Activated CD4-positive, alpha-beta memory T cell treated with anti-CD3 and anti-CD28 coated beads, Interleukin-2, amount 10 ng/mL, durations not matched to agents 7 days and 5 days (primary cell): Measurements from ENCODE around the gene AVP. TPM values are rescaled to one million over a fixed set of nuclear protein-coding genes. Genes with fewer than 3 reads are reported as not detected.
"Not testable (repeated sequence)": the region's sequence is repeated elsewhere in the genome, so short reads cannot be mapped to it uniquely, and the experiment has no call there.

Experiments
- CTCF ChIA-PET: fragments of 350-600 bp; sonication (Branson Sonifier 250); formaldehyde crosslinking; loops from one replicate; lab custom pipeline; 2021; ENCODE audit warnings: antibody characterized with exemption, inconsistent platforms; lab: Charles Lee
- POLR2A ChIA-PET: fragments of 350-600 bp; sonication (Branson Sonifier 250); formaldehyde crosslinking; loops from one replicate; lab custom pipeline; 2021; ENCODE audit warnings: antibody characterized with exemption; lab: Charles Lee
- DNase-seq: peaks from one replicate; pipeline ENCODE4 v3.0.0-alpha.2; 2020
- H3K27ac Mint-ChIP-seq: one replicate; pipeline ENCODE4 v1.8.0; 2021; ENCODE audit warnings: mild to moderate bottlenecking, mixed read lengths
- H3K27me3 Mint-ChIP-seq: one replicate; pipeline ENCODE4 v1.8.0; 2021; ENCODE audit warnings: mixed read lengths
- H3K36me3 Mint-ChIP-seq: one replicate; pipeline ENCODE4 v1.8.0; 2021; ENCODE audit warnings: low read depth, mixed read lengths
- H3K4me1 Mint-ChIP-seq: one replicate; pipeline ENCODE4 v1.8.0; 2021; ENCODE audit warnings: mixed read lengths
- H3K4me3 Mint-ChIP-seq: one replicate; pipeline ENCODE4 v1.8.0; 2021; ENCODE audit warnings: mild to moderate bottlenecking, mixed read lengths
- H3K9me3 Mint-ChIP-seq: one replicate; pipeline ENCODE4 v1.8.0; 2021; ENCODE audit warnings: mixed read lengths
- total RNA-seq, 2 experiments: library from RNA; stranded (reverse); gene quantifications; one replicate each; pipeline ENCODE4 v1.2.3, GENCODE V29; 2021

The AVP gene
- total RNA-seq, 2 experiments from 2014 or later, result not detected

DNA sequence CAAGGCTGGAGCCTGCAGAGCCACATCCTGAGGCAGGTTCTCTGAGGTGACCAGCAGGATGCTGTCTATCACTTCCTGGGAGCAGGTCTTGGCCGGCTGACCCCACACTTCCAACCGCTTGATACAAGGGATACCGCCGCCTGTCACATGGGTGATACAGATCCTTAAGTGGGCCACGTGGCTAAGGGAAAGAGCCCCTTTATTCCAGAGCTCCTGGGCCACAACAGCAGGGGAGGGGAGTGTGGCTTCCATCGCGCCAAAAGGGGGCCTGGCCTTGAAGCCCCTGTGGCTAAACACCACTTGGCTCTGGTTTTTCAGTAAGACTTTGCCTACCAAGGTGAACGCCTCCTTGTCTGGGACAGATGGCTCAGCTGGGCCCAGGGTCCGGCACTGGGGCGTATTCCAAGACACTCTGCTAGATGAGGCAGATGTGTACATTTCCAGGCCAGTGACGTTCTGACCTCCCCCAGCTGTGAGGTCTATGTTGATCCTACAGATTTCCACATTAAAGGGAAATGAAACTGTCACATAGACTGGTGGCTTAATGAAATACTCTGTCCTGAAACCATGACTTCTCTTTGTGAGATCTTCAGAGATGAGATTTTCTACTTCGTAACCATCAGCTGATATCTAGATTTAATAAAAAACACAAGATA, 37.6 kb upstream of the AVP start:
- Mint-ChIP-seq H3K4me1 (peaks cover 38% of the 10 kb centered on the region), H3K36me3 (peaks cover 48% of the 10 kb centered on the region), H3K27ac (peak overlapping the region; percentile 88), H3K4me3 (no peak overlapping the region), H3K9me3 (peaks cover 6% of the 10 kb centered on the region), H3K27me3 (no peaks in the 10 kb centered on the region)
- ChIA-PET CTCF (no interaction called here), POLR2A (interaction anchor here (1.0 to 2.4 kb wide), 4 partner anchors 35 to 82 kb away, joined by 3 to 5 read pairs (median 4); partner anchors contain the start of genes FASTKD5 and UBOX5)
- DNase-seq, result no peak

DNA sequence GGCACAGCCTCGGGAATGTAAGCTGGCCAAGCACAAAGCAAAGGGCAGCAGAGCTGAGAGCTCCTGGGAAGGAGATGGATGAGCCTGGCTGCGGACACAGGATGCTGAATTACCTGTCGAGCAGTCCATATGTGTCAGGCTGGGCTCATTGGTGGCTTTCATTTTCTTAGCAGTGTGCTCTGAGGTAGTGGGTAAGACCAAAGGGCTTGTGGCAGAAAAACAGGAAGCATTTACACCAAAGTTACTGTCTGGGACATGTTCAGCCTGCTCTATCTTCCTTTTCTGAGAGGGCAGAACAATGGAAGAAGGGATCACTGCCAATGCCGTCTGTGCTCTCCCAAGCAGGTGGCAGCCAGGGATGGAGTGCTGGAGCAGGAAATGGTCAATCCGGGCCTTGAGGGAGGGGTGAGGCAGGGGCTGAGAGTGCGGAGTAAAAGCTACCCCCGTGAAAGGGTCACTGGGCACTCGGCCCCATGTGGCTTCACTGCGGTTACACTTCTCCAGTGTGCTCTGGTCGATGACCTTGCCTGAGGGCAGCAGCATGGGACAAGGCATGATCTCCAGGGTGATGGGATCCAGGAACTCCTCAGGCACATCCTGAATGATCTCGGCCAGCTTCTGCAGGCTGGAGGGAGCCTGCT, 36.9 kb upstream of the AVP start:
- Mint-ChIP-seq H3K27me3 (no peaks in the 10 kb centered on the region), H3K4me3 (no peak overlapping the region), H3K27ac (peak overlapping the region; percentile 88), H3K9me3 (peaks cover 6% of the 10 kb centered on the region), H3K36me3 (peaks cover 44% of the 10 kb centered on the region), H3K4me1 (peaks cover 38% of the 10 kb centered on the region)
- ChIA-PET CTCF (no interaction called here), POLR2A (interaction anchor here (0.9 to 2.4 kb wide), 4 partner anchors 36 to 82 kb away, joined by 3 to 5 read pairs (median 4); no protein-coding TSS in a partner anchor)
- peak; percentile 23 for DNase-seq

DNA sequence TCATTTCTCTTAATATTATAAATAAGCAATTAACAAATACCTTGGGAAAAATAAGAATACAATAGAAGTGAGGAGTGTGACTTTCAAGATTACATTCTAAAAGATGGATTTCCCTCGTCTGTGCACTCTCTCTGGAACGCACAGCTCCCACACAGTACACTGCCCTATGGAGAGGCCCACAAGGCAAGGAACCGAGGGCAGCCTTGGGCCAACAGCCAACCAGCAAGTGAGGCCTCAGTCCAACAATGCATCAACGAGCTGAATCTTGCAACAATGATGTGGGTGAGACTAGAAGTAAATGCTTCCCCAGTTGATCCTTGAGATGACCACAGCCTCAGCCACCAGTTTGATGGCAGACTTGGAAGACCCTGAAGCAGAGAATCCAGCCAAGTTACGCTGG, 34.5 kb upstream of the AVP start:
- POLR2A ChIA-PET, result no interaction called here
- Mint-ChIP-seq H3K4me3 (no peak overlapping the region), H3K9me3 (peaks cover 2% of the 10 kb centered on the region), H3K27ac (no peak overlapping the region), H3K4me1 (peaks cover 37% of the 10 kb centered on the region), H3K27me3 (no peaks in the 10 kb centered on the region), H3K36me3 (peaks cover 41% of the 10 kb centered on the region)
- CTCF ChIA-PET, result interaction anchor here (1.1 to 2.3 kb wide), 2 partner anchors 49 to 198 kb away, joined by 3 to 9 read pairs; no protein-coding TSS in a partner anchor
- no peak for DNase-seq

DNA sequence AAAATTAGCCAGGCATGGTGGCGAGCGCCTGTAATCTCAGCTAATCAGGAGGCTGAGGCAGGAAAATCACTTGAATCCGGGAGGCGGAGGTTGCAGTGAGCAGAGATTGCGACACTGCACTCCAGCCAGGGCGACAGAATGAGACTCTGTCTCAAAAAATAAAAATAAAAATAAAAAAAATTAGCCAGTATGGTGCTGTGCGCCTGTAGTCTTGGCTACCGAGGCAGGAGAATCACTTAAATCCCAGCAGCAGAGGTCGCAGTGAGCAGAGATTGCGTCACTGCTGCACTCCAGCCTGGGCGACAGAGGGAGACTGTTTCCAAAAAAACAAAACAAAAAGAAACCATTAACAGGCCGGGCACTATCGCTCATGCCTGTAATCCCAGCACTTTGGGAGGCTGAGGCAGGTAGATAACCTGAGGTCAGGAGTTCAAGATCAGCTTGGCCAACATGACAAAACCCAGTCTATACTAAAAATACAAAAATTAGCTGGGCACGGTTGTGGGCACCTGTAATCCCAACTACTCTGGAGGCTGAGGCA, 33.4 kb upstream of the AVP start:
- H3K27me3 Mint-ChIP-seq, H3K4me3 Mint-ChIP-seq, H3K9me3 Mint-ChIP-seq, POLR2A ChIA-PET, H3K27ac Mint-ChIP-seq: not testable (repeated sequence)
- Mint-ChIP-seq H3K4me1 (peaks cover 28% of the 10 kb centered on the region), H3K36me3 (peaks cover 37% of the 10 kb centered on the region)
- DNase-seq, result peak; percentile 53
- CTCF ChIA-PET, result interaction anchor here (0.6 to 3.8 kb wide), 6 partner anchors 9 to 199 kb away, joined by 3 to 25 read pairs (median 4); no protein-coding TSS in a partner anchor

- no peak for DNase-seq
- no peak overlapping the region for H3K4me3 Mint-ChIP-seq
- H3K4me1 Mint-ChIP-seq, result peaks cover 13% of the 10 kb centered on the region
- H3K27me3 Mint-ChIP-seq, result no peaks in the 10 kb centered on the region
- peaks cover 22% of the 10 kb centered on the region for H3K36me3 Mint-ChIP-seq
- POLR2A ChIA-PET, result interaction anchor here (1.1 kb wide), 1 partner anchor 41 kb away, joined by 3 read pairs; no protein-coding TSS in a partner anchor
- no peaks in the 10 kb centered on the region for H3K9me3 Mint-ChIP-seq
- CTCF ChIA-PET, result interaction anchor here (0.6 to 3.8 kb wide), 9 partner anchors 12 to 93 kb away, joined by 3 to 25 read pairs (median 4); no protein-coding TSS in a partner anchor
- H3K27ac Mint-ChIP-seq, result no peak overlapping the region
Measured at GRCh38 chr20:3116341-3116740, 31.8 kb upstream of the AVP start.

GRCh38 chr20:3115190-3116107, 30.9 kb upstream of the AVP start:
- Mint-ChIP-seq H3K4me3 (no peak overlapping the region), H3K27ac (no peak overlapping the region), H3K36me3 (peaks cover 18% of the 10 kb centered on the region), H3K4me1 (peaks cover 5% of the 10 kb centered on the region), H3K9me3 (no peaks in the 10 kb centered on the region), H3K27me3 (no peaks in the 10 kb centered on the region)
- ChIA-PET POLR2A (interaction anchor here (0.9 kb wide), 1 partner anchor 510 kb away, joined by 3 read pairs; no protein-coding TSS in a partner anchor), CTCF (interaction anchor here (0.6 to 3.8 kb wide), 12 partner anchors 13 to 201 kb away, joined by 3 to 25 read pairs (median 4); no protein-coding TSS in a partner anchor)
- DNase-seq, result peak; percentile 22

GRCh38 chr20:3111995-3112394, 27.5 kb upstream of the AVP start:
- no peak overlapping the region for H3K27ac Mint-ChIP-seq
- DNase-seq, result no peak
- no peaks in the 10 kb centered on the region for H3K9me3 Mint-ChIP-seq
- H3K36me3 Mint-ChIP-seq, result peaks cover 17% of the 10 kb centered on the region
- peaks cover 3% of the 10 kb centered on the region for H3K4me1 Mint-ChIP-seq
- no peak overlapping the region for H3K4me3 Mint-ChIP-seq
- ChIA-PET POLR2A (no interaction called here), CTCF (interaction anchor here (1.2 kb wide), 1 partner anchor 59 kb away, joined by 5 read pairs; no protein-coding TSS in a partner anchor)
- H3K27me3 Mint-ChIP-seq, result no peaks in the 10 kb centered on the region

DNA sequence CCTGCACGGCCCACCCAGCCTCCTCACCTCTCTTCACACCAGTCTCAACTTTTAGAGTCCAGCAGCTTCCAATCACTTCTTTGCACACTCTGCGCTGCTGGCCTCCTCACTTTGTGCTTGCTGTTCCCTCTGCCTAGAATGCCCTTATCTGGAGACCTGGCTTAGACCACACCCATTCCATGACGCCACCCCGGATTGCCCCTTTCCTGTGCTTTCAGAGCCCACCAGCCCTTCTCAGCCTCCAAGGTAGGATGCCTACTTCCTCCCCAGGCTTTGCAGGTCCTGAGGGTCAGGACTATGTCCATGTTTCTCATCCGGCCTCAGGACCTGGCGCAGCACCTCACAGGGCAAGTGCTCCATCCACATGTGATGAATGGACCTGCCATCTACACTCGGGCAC, 27.0 kb upstream of the AVP start:
- Mint-ChIP-seq H3K9me3 (no peaks in the 10 kb centered on the region), H3K4me3 (no peak overlapping the region), H3K36me3 (peaks cover 18% of the 10 kb centered on the region), H3K27me3 (no peaks in the 10 kb centered on the region), H3K27ac (no peak overlapping the region), H3K4me1 (peaks cover 3% of the 10 kb centered on the region)
- CTCF ChIA-PET, result no interaction called here
- POLR2A ChIA-PET, result no interaction called here
- no peak for DNase-seq

GRCh38 chr20:3109350-3110302, 25.1 kb upstream of the AVP start:
- peaks cover 12% of the 10 kb centered on the region for H3K36me3 Mint-ChIP-seq
- H3K4me3 Mint-ChIP-seq, result no peak overlapping the region
- no peaks in the 10 kb centered on the region for H3K27me3 Mint-ChIP-seq
- H3K27ac Mint-ChIP-seq, result no peak overlapping the region
- H3K4me1 Mint-ChIP-seq, result no peaks in the 10 kb centered on the region
- POLR2A ChIA-PET, result interaction anchor here (1.2 kb wide), 1 partner anchor 9 kb away, joined by 3 read pairs; no protein-coding TSS in a partner anchor
- no peak for DNase-seq
- CTCF ChIA-PET, result interaction anchor here (0.6 to 1.1 kb wide), 4 partner anchors 8 to 403 kb away, joined by 3 read pairs; no protein-coding TSS in a partner anchor
- H3K9me3 Mint-ChIP-seq, result no peaks in the 10 kb centered on the region

DNA sequence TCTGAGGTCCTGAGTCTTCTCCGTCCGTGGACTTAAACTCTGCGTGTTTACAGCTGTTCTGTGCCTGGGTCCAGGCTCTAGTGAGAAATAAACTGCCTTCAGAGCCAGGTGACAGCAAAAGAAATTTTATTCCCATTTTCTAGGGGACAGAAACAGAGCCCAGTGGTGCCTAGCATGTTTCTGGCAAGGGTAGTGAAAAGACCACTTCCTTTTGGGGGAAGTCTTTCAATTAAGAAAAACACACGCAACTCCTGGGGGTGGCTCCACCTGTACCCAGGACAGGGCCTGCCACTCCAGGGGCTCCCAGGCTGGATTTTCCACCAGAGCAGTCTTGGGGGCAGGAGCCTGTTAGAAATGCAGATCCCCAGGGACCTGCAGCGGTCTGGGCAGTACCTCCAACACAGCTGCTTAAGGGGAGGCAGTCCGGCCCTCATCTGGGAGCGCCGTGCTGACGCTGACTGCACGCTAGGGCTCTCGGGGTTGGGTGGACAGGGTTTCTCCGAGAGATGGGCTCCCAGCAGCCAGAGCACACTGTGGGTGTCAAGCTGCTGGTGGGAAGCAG, 23.0 kb upstream of the AVP start:
- Mint-ChIP-seq H3K4me3 (no peak overlapping the region), H3K36me3 (peaks cover 8% of the 10 kb centered on the region), H3K27me3 (peaks cover 6% of the 10 kb centered on the region), H3K4me1 (peaks cover 7% of the 10 kb centered on the region), H3K27ac (no peak overlapping the region), H3K9me3 (no peaks in the 10 kb centered on the region)
- ChIA-PET POLR2A (no interaction called here), CTCF (no interaction called here)
- DNase-seq, result no peak
